ENCODE measurements around the gene NBDY.

DNA sequence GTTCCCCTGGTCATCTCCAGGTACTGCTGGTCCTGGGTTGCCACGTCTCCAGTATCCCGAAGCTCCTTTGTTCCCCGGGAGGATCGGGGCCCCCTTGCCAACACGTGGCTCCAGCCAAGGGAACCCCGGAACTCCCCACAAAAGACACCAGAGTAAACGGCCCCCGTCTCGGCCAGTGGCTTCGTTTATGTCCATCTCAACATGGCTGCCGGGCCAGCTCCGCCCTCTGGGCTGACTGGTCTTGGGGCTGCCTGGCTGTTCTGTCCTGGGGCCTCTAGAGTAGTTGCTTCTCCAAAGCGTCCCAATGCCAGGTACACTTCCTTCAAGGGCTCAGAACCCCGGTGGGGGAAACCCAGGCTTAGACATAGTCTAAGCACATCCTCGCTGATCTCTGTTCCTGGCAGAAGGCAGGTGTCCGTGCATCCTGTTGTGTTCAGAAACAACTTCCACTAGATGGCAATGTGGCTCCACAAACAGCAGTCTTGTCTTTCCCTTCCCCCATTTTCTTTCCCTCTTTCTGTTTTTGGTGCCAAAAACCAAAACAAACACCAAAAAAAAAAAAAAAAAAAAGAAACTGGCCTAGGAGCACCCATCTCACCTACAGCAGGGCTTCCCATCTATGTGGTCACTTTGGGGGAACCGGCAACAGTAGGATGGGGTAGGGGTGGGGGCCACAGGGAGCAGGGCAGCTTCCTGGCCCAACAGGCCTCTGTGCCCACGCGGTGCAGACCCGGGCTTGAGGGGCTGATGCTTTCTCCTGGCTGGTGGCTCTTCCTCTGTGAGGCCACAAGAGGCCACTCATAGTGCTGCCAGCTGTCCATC is 35.3 kb downstream of the NBDY start:
- TF ChIP-seq, protein P1, sequence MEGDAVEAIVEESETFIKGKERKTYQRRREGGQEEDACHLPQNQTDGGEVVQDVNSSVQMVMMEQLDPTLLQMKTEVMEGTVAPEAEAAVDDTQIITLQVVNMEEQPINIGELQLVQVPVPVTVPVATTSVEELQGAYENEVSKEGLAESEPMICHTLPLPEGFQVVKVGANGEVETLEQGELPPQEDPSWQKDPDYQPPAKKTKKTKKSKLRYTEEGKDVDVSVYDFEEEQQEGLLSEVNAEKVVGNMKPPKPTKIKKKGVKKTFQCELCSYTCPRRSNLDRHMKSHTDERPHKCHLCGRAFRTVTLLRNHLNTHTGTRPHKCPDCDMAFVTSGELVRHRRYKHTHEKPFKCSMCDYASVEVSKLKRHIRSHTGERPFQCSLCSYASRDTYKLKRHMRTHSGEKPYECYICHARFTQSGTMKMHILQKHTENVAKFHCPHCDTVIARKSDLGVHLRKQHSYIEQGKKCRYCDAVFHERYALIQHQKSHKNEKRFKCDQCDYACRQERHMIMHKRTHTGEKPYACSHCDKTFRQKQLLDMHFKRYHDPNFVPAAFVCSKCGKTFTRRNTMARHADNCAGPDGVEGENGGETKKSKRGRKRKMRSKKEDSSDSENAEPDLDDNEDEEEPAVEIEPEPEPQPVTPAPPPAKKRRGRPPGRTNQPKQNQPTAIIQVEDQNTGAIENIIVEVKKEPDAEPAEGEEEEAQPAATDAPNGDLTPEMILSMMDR (conservative IDR thresholded peaks at IDR 0.05 in 1 of 2, IDR thresholded peaks at IDR 0.05 in 1 of 2; ENCODE audit: extremely low read depth in 1 of 2, insufficient read depth in 1 of 2, low read depth in 1 of 2, low read length in 2 of 2), result peak; percentile 68 to 74
- TF ChIP-seq EZH2 (IDR thresholded peaks at IDR 0.05; ENCODE audit: borderline replicate concordance, low read length), result no peak
